Heart right ventricle (tissue), 16 donors: Measurements from ENCODE around the gene AIRE. TPM values are rescaled to one million over a fixed set of nuclear protein-coding genes. Genes with fewer than 3 reads are reported as not detected.
A peak's percentile ranks its signal among the peaks of the same experiment; 100 is the strongest.

Source experiments
- ATAC-seq, 8 donors: fragments of 200-7000 bp; cut with Tn5 transposase; one replicate each; pipeline ENCODE4 v1.9.1; 2020; ENCODE audit warnings: mild to moderate bottlenecking in 8 of 8, moderate library complexity in 8 of 8, moderate number of reproducible peaks in 1 of 8
- DNase-seq, 2 donors: peaks; one replicate each; pipeline ENCODE4 v3.0.0-alpha.2; 2020
- H3K27ac ChIP-seq, 10 donors: fragments of 200-600 bp; sonication (generic) in 2 of 10; one replicate each; pipeline versions ENCODE4 v1.5.0 to v1.8.0; 2020 to 2022; ENCODE audit warnings: mild to moderate bottlenecking in 3 of 10
- H3K27me3 ChIP-seq, 7 donors: fragments of 200-600 bp; one replicate each; pipeline ENCODE4 v1.8.0; 2021 to 2022; ENCODE audit warnings: mild to moderate bottlenecking in 2 of 7
- H3K36me3 ChIP-seq, 9 donors: fragments of 200-600 bp; sonication (generic) in 1 of 9; one replicate each; pipeline versions ENCODE4 v1.5.0 to v1.8.0; 2020 to 2022; ENCODE audit warnings: mild to moderate bottlenecking in 2 of 9
- H3K4me1 ChIP-seq, 9 donors: fragments of 200-600 bp; sonication (generic) in 1 of 9; one replicate each; pipeline versions ENCODE4 v1.5.0 to v1.8.0; 2020 to 2022; ENCODE audit warnings: mild to moderate bottlenecking in 4 of 9
- H3K4me3 ChIP-seq, 10 donors: fragments of 200-600 bp; sonication (generic) in 2 of 10; one replicate each; pipeline versions ENCODE4 v1.5.0 to v1.8.0; 2020 to 2022; ENCODE audit warnings: mild to moderate bottlenecking in 7 of 10, moderate library complexity in 2 of 10
- H3K9me3 ChIP-seq, 11 donors: fragments of 200-600 bp in 10 of 11; sonication (generic) in 2 of 11; one replicate each; pipeline versions ENCODE4 v1.5.0 to v1.8.0; 2013 to 2022; ENCODE audit warnings: mild to moderate bottlenecking in 2 of 11, control low read depth in 1 of 11, moderate library complexity in 1 of 11
- WGBS, 2 donors: extraction: QIAGEN DNeasy Blood & Tissue Kit; methylation state at CpG; one replicate each; pipeline ENCODE4 v1.1.7; 2013; ENCODE audit warnings: inconsistent platforms in 1 of 2; 5-methylcytosine and 5-hydroxymethylcytosine counted together
- intact Hi-C, 10 donors: fragments of 100-400 bp; cut with DNase I; formaldehyde crosslinking; loops; one replicate each; pipeline versions ENCODE4 v1.11.1 to v1.14.2; 2022
- polyA plus RNA-seq, 2 donors: library from polyadenylated mRNA; stranded (reverse); fragments of 200-250 nt; gene quantifications; one replicate each; pipeline ENCODE4 v1.2.3, GENCODE V29; 2013
- total RNA-seq, 10 donors: library from RNA; stranded (reverse); fragmentation: NEBNext Ultra II Directional in 3 of 10; extraction: Animal tissue kit (Norgen Biotek cat#: 25700) in 3 of 10; gene quantifications; one replicate each; pipeline versions ENCODE4 v1.2.1 to v1.2.4, GENCODE V29; 2021 to 2023
- TF ChIP-seq, protein P1 (sequence below), 9 donors: fragments of 200-600 bp; sonication (generic) in 2 of 9; IDR thresholded peaks; one replicate each; pipeline versions ENCODE4 v1.5.0 to v1.8.0; 2021 to 2022; ENCODE audit warnings: antibody characterized with exemption in 9 of 9, mild to moderate bottlenecking in 5 of 9, moderate library complexity in 1 of 9
- donor health status: Arrhythmogenic right ventricular cardiomyopathy.
- donor health status: ischemic (EF 13 %, LVEDD 7.1; RV severe dilation, severe dysfunction).
- donor health status: healthy with polysubstance abuse.
- donor health status: DM: no; HTN: yes; CAD: no.
- donor health status: DM: no; HTN: no; CAD: no.
- donor health status: ischemic (EF 25% LVEDD 6.9; RV normal size, moderate dysfunction).
- donor health status: ischemic (EF 25% LVEDD 5.7; RV mildly dilated, moderate dysfunction).
- donor health status: healthy.
- donor health status: DM: yes; HTN: yes; CAD: no.
- donor health status: Ischemic cardiomyopathy.
- donor health status: ischemic (EF 35%, LVEDD 5.7; RV mildly dilated, moderate dysfunction).
- donor health status: nonischemic (EF 11% LVEDD 7.7; RV severe dilation, severe dysfunction).
- donor health status: DM: yes; HTN: yes; CAD: no.
- donor health status: PGD.
- donor health status: ischemic (EF 29% LVEDD 5.4; RV normal size, mild dysfunction).
- donor health status: nonischemic (EF 23%, LVEDD 6.1; RV moderate dilation, normal function).

Gene AIRE
- total and polyA plus RNA-seq, 12 donors: 0.05 to 0.10 (median 0.06) TPM; not detected in 9

DNA sequence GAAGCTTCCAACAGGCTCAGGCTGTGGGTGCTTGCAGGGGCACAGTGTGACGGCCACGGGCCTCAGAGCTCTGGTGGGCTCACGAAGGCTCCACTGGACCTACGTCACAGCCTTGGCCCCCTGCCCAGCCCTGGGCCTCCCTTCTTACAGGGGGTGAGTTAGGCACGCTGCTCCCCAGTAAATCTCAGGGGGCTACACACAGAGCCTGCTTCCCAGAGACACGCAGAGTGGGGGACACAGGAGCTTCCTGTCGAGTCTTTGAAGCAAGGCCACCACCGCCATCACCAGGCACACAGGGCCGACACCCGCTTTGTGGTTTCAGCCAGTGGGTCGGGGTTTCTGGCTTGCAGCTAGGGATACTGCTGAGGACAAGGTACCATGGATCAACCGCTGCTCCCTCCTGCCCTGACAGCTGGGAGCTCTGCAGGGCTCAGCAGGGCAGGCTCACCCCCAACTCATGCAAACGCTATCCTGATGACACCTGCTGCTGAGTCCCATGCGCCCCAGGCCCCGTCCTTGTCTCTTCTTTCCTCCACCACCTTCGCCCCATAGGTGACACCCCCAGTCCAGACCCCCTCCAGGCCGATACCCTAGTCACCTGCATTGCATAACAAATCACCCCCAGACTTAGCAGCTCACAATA, 59.0 kb downstream of the AIRE start:
- Histone ChIP-seq H3K36me3 (no peaks in the 10 kb centered on the region), H3K9me3 (no peaks in the 10 kb centered on the region), H3K27me3 (peaks cover 7 to 31% (median 19%) of the 10 kb centered on the region in 7 donors), H3K4me3 (no peak overlapping the region), H3K4me1 (peaks cover 4 to 8% (median 6%) of the 10 kb centered on the region in 9 donors), H3K27ac (no peak overlapping the region)
- peak in 1 of 8 donors; percentile 18 for ATAC-seq
- TF ChIP-seq, protein P1, sequence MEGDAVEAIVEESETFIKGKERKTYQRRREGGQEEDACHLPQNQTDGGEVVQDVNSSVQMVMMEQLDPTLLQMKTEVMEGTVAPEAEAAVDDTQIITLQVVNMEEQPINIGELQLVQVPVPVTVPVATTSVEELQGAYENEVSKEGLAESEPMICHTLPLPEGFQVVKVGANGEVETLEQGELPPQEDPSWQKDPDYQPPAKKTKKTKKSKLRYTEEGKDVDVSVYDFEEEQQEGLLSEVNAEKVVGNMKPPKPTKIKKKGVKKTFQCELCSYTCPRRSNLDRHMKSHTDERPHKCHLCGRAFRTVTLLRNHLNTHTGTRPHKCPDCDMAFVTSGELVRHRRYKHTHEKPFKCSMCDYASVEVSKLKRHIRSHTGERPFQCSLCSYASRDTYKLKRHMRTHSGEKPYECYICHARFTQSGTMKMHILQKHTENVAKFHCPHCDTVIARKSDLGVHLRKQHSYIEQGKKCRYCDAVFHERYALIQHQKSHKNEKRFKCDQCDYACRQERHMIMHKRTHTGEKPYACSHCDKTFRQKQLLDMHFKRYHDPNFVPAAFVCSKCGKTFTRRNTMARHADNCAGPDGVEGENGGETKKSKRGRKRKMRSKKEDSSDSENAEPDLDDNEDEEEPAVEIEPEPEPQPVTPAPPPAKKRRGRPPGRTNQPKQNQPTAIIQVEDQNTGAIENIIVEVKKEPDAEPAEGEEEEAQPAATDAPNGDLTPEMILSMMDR (IDR thresholded peaks at IDR 0.05): no peak
- no peak for DNase-seq
- intact Hi-C loops: loop anchor here in 2 of 10 donors (10.0 kb wide), 2 partner anchors 110 to 130 kb away; partner anchors contain the start of gene LRRC3 (in 1 of the 2)
- 79 to 81% methylated on average over 17 of the region's 17 CpGs for WGBS, 2 donors

DNA sequence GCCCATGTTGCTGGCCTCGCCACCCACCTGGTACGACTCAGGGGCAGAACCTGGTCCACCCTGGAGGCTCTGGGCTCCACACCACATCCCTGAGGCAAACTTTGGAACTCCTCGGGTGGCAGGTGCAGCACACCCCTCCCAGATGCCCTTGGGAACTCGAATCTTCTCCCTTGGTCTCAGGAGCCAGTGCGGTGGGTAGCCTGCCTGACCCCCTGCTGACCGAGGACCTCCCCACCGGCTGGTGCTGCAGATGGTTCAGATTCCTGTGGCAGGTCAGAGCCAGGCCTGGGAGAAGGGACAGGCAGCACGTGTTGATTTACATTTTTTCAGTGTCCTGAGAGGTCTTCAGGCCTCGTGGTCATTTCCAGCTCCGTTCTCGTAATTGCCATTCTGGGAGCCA, 59.8 kb downstream of the AIRE start:
- WGBS, 2 donors: 62% methylated on average over 11 of the region's 11 CpGs
- DNase-seq (no peak), ATAC-seq (no peak)
- intact Hi-C loops: loop anchor here in 2 of 10 donors (10.0 kb wide), 2 partner anchors 109 to 129 kb away; partner anchors contain the start of gene LRRC3 (in 1 of the 2)
- TF ChIP-seq, protein P1 (IDR thresholded peaks at IDR 0.05): no peak
- Histone ChIP-seq H3K27ac (no peak overlapping the region), H3K4me3 (no peak overlapping the region), H3K4me1 (peaks cover 0 to 3% (median 0%) of the 10 kb centered on the region in 9 donors), H3K9me3 (no peaks in the 10 kb centered on the region), H3K27me3 (peaks cover 12 to 35% (median 24%) of the 10 kb centered on the region in 7 donors), H3K36me3 (no peaks in the 10 kb centered on the region)

DNA sequence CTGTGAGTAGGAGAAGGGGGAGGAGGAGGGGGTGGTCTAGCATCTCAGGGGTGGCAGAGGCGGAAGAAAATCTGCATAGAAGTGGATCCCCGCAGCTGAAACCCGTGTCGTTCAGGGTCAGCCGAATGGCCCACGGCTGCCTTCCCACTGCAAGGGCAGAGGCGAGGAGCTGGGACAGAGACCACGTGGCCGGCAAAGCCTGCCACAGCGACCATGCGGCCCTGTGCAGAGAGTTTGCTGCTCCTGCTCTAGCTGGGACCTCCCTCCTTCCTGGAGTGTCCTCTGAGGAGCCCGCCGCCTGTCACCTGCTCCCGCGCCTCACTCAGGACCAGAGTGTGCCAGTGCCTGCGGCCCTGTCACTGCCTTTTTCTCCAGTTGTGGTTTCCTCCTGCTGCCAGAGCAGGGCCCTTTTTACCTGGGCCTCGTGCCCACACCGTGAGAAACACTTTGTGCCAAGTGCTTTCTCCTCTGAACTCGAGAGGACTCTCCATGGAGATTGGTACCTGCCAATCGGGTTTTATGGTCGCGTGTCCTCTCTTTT, 62.3 kb downstream of the AIRE start:
- Histone ChIP-seq H3K4me1 (peaks cover 0 to 28% (median 0%) of the 10 kb centered on the region in 9 donors), H3K27me3 (peaks cover 12 to 60% (median 46%) of the 10 kb centered on the region in 7 donors), H3K4me3 (no peak overlapping the region), H3K36me3 (no peaks in the 10 kb centered on the region), H3K9me3 (no peaks in the 10 kb centered on the region), H3K27ac (no peak overlapping the region)
- intact Hi-C loops: loop anchor here in 2 of 10 donors (10.0 kb wide), 2 partner anchors 107 to 127 kb away; partner anchors contain the start of gene LRRC3 (in 1 of the 2)
- DNase-seq (no peak), ATAC-seq (no peak)
- WGBS, 2 donors: 57% methylated on average over 22 of the region's 22 CpGs
- TF ChIP-seq, protein P1 (IDR thresholded peaks at IDR 0.05): no peak

Other genes with a start within 250 kb of the AIRE start
- gene PWP2, start 178.5 kb upstream of the AIRE start, total RNA-seq: 10 to 100 TPM in 1 of 10 donors, 1 to 10 TPM in 8, not detected in 1; 1.0 to 14.8 (median 6.5) TPM
- gene PWP2, start 178.5 kb upstream of the AIRE start, polyA plus RNA-seq: 1 to 10 TPM; 2.3 to 5.4 TPM
- gene GATD3, start 152.2 kb upstream of the AIRE start, total RNA-seq: 100 to 1,000 TPM in 4 of 10 donors, 10 to 100 TPM in 5, 1 to 10 TPM in 1; 8.2 to 310 (median 20.2) TPM
- gene GATD3, start 152.2 kb upstream of the AIRE start, polyA plus RNA-seq: 100 to 1,000 TPM in 1 of 2 donors, 10 to 100 TPM in 1; 15.9 to 116 TPM
- 1 to 10 TPM in 9 of 10 donors, under 1 TPM in 1; 0.90 to 6.2 (median 1.6) TPM for gene ICOSLG, start 44.9 kb upstream of the AIRE start, total RNA-seq
- gene ICOSLG, start 44.9 kb upstream of the AIRE start, polyA plus RNA-seq: 1 to 10 TPM; 1.3 to 2.7 TPM
- gene DNMT3L, start 24.0 kb upstream of the AIRE start, total RNA-seq: not detected
- not detected for gene DNMT3L, start 24.0 kb upstream of the AIRE start, polyA plus RNA-seq
- gene PFKL, start 14.2 kb downstream of the AIRE start, total RNA-seq: 10 to 100 TPM; 34.7 to 84.4 (median 43.8) TPM
- 10 to 100 TPM; 42.6 to 56.9 TPM for gene PFKL, start 14.2 kb downstream of the AIRE start, polyA plus RNA-seq
- gene CFAP410, start 53.5 kb downstream of the AIRE start, total RNA-seq: 10 to 100 TPM; 10.9 to 15.8 (median 13.3) TPM
- 10 to 100 TPM; 27.6 to 34.7 TPM for gene CFAP410, start 53.5 kb downstream of the AIRE start, polyA plus RNA-seq
- gene TRPM2, start 67.7 kb downstream of the AIRE start, total RNA-seq: 1 to 10 TPM in 5 of 10 donors, under 1 TPM in 5; 0.34 to 8.5 (median 0.89) TPM
- 1 to 10 TPM; 1.2 to 2.4 TPM for gene TRPM2, start 67.7 kb downstream of the AIRE start, polyA plus RNA-seq
- gene LRRC3, start 169.6 kb downstream of the AIRE start, total RNA-seq: 1 to 10 TPM; 1.2 to 3.2 (median 2.1) TPM
- gene LRRC3, start 169.6 kb downstream of the AIRE start, polyA plus RNA-seq: 1 to 10 TPM; 1.2 to 2.3 TPM